ENCODE data around the gene THOC6. TPM values are rescaled to one million over a fixed set of nuclear protein-coding genes. Genes with fewer than 3 reads are reported as not detected.

The THOC6 gene
- total RNA-seq, 1 donor from 2014 or later: 40.1 TPM

- peaks cover 9% of the 10 kb centered on the region for H3K4me1 Mint-ChIP-seq (ENCODE audit: unreplicated experiment)
- H3K9me3 Mint-ChIP-seq (ENCODE audit: unreplicated experiment): no peaks in the 10 kb centered on the region
- no peak for DNase-seq (ENCODE audit: extremely low spot score, unreplicated experiment)
- TF ChIP-seq CTCF (IDR thresholded peaks at IDR 0.05): no peak
- H3K27ac Mint-ChIP-seq (ENCODE audit: unreplicated experiment): no peak overlapping the region
- no peaks in the 10 kb centered on the region for H3K36me3 Mint-ChIP-seq (ENCODE audit: unreplicated experiment)
- no peak overlapping the region for H3K4me3 Mint-ChIP-seq (ENCODE audit: unreplicated experiment)
- peaks cover 47% of the 10 kb centered on the region for H3K27me3 Mint-ChIP-seq (ENCODE audit: unreplicated experiment)
These were observed 13.3 kb upstream of the THOC6 start for GRCh38 chr16:3010510-3010909.

GRCh38 chr16:3012246-3012645, 11.6 kb upstream of the THOC6 start:
- Mint-ChIP-seq H3K4me3 (ENCODE audit: unreplicated experiment) (no peak overlapping the region), H3K4me1 (ENCODE audit: unreplicated experiment) (peaks cover 9% of the 10 kb centered on the region), H3K36me3 (ENCODE audit: unreplicated experiment) (no peaks in the 10 kb centered on the region), H3K9me3 (ENCODE audit: unreplicated experiment) (no peaks in the 10 kb centered on the region), H3K27me3 (ENCODE audit: unreplicated experiment) (peaks cover 32% of the 10 kb centered on the region), H3K27ac (ENCODE audit: unreplicated experiment) (no peak overlapping the region)
- no peak for TF ChIP-seq CTCF (IDR thresholded peaks at IDR 0.05)
- no peak for DNase-seq (ENCODE audit: extremely low spot score, unreplicated experiment)

- H3K36me3 Mint-ChIP-seq (ENCODE audit: unreplicated experiment): no peaks in the 10 kb centered on the region
- TF ChIP-seq CTCF (IDR thresholded peaks at IDR 0.05): no peak
- DNase-seq (ENCODE audit: extremely low spot score, unreplicated experiment): no peak
- H3K4me3 Mint-ChIP-seq (ENCODE audit: unreplicated experiment): no peak within 1 kb of the TSS
- no peak within 1 kb of the TSS for H3K27ac Mint-ChIP-seq (ENCODE audit: unreplicated experiment)
- no peaks in the 10 kb centered on the region for H3K9me3 Mint-ChIP-seq (ENCODE audit: unreplicated experiment)
- peaks cover 25% of the 10 kb centered on the region for H3K27me3 Mint-ChIP-seq (ENCODE audit: unreplicated experiment)
- peaks cover 9% of the 10 kb centered on the region for H3K4me1 Mint-ChIP-seq (ENCODE audit: unreplicated experiment)
These were observed 10.9 kb upstream of the THOC6 start, which contains the start of gene CLDN9 for GRCh38 chr16:3012828-3013420. CLDN9 (plus strand) TSS chr16:3012923; CDS start chr16:3013363, 440 bp downstream.

- Mint-ChIP-seq H3K4me3 (ENCODE audit: unreplicated experiment) (no peak overlapping the region), H3K27me3 (ENCODE audit: unreplicated experiment) (peaks cover 19% of the 10 kb centered on the region), H3K27ac (ENCODE audit: unreplicated experiment) (no peak overlapping the region)
These were observed 10.3 kb upstream of the THOC6 start for GRCh38 chr16:3013491-3013951.

More at GRCh38 chr16:3013491-3013951, 10.3 kb upstream of the THOC6 start:
- DNase-seq (ENCODE audit: extremely low spot score, unreplicated experiment): no peak
- no peak for TF ChIP-seq CTCF (IDR thresholded peaks at IDR 0.05)
- H3K4me1 Mint-ChIP-seq (ENCODE audit: unreplicated experiment): peaks cover 15% of the 10 kb centered on the region
- H3K9me3 Mint-ChIP-seq (ENCODE audit: unreplicated experiment): no peaks in the 10 kb centered on the region
- no peaks in the 10 kb centered on the region for H3K36me3 Mint-ChIP-seq (ENCODE audit: unreplicated experiment)
